ENCODE results near the gene TRIML1. TPM values are rescaled to one million over a fixed set of nuclear protein-coding genes. Genes with fewer than 3 reads are reported as not detected.

The TRIML1 gene
- total RNA-seq, 2 experiments from 2014 or later, result not detected

DNA sequence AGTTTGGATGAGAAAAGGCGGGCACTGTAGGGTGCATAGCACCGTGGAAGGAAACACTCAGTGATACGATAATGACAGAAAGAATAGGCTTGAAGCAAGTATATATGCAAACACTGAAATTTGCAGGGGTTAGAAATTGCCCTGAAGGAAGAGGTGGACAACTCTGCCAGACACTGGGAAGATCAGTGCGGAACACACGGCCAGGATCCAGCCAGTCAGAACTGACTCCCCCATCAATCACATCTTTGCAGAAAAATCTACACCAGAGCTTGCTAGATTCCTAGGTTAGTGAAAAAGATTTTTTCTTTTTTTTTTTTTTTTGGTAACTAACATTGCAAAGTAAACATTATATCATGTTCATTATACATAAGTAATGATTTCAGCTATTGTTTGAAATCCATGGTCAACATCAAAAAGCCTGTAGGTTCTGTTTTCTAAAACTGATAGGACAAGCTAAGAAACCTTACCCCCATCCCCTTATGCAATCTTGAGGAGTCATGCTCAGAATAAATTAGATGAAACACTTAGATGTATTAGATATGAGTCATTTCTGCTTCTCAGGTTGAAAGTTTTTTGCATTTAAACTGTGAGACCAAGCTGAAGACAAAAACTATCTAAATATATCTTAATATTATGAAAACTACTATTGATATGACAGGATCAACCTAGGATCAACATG is 38.9 kb downstream of the TRIML1 start:
- no peak overlapping the region for H3K27ac Mint-ChIP-seq
- H3K4me1 Mint-ChIP-seq, result no peaks in the 10 kb centered on the region
- DNase-seq, result no peak
- no peak overlapping the region for H3K4me3 Mint-ChIP-seq
- H3K9me3 Mint-ChIP-seq, result peaks cover 7% of the 10 kb centered on the region
- H3K36me3 Mint-ChIP-seq, result no peaks in the 10 kb centered on the region
- H3K27me3 Mint-ChIP-seq, result no peaks in the 10 kb centered on the region

DNA sequence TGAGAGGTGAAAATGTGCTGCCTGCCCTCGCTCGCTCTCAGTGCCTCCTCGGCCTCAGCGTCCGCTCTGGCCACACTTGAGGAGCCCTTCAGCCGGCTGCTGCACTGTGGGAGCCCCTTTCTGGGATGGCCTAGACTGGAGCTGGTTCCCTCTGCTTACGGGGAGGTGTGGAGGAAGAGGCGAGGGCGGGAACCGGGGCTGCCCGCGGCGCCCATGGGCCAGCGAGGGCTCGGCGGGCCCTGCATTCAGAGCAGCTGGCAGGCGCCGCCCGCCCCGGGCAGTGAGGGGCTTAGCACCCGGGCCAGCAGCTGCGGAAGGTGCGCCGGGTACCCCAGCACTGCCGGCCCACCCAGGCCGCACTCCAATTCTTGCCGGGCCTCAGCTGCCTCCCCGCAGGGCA is 39.6 kb downstream of the TRIML1 start:
- Mint-ChIP-seq H3K27me3 (no peaks in the 10 kb centered on the region), H3K9me3 (peaks cover 7% of the 10 kb centered on the region), H3K4me1 (no peaks in the 10 kb centered on the region), H3K36me3 (no peaks in the 10 kb centered on the region), H3K4me3 (no peak overlapping the region), H3K27ac (no peak overlapping the region)
- no peak for DNase-seq

DNA sequence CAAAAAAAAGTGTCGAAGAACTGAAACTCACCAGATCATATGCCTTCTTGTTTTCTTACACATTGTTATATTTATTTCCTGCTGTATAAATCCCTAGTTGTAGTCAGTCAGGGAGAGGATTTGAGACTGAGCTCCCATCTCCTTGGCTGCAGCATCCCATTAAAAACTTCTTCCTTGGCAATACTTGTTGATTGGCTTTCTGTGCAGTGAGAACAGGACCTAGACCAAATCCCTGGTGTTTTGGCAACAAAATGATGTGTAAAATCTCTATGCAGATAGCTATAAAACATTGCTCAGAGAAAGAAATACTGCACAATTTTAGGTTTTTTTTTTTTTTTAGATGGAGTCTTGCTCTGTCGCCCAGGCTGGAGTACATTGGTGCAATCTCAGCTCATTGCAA is 47.9 kb downstream of the TRIML1 start:
- H3K9me3 Mint-ChIP-seq, result peaks cover 4% of the 10 kb centered on the region
- H3K27me3 Mint-ChIP-seq, result no peaks in the 10 kb centered on the region
- H3K4me3 Mint-ChIP-seq, result no peak overlapping the region
- H3K36me3 Mint-ChIP-seq, result no peaks in the 10 kb centered on the region
- DNase-seq, result no peak
- no peaks in the 10 kb centered on the region for H3K4me1 Mint-ChIP-seq
- H3K27ac Mint-ChIP-seq, result no peak overlapping the region

DNA sequence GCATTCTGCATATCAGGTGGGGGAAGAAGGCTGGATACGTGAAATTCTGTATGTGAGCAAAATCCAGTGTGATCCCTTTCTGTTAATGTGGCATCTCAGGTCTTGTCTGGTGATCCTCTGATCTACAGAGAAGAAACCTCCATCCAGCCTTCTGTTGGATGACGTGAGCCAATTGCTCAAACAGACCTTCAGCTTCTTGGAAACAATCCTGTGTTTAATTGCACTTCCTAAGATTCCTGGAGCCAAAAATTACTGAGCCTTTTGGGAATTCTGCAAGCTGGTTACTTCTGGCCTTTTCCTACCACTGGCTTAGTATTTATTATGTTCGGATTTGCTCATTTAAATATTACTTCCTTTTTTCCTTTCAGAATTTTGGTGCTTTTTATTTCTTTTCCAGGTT is 51.2 kb downstream of the TRIML1 start:
- Mint-ChIP-seq H3K27ac (no peak overlapping the region), H3K4me3 (no peak overlapping the region), H3K36me3 (no peaks in the 10 kb centered on the region), H3K27me3 (no peaks in the 10 kb centered on the region), H3K4me1 (no peaks in the 10 kb centered on the region), H3K9me3 (no peaks in the 10 kb centered on the region)
- no peak for DNase-seq

GRCh38 chr4:188194421-188194820 is 55.2 kb downstream of the TRIML1 start:
- H3K36me3 Mint-ChIP-seq, result no peaks in the 10 kb centered on the region
- no peaks in the 10 kb centered on the region for H3K27me3 Mint-ChIP-seq
- H3K4me1 Mint-ChIP-seq, result no peaks in the 10 kb centered on the region
- H3K4me3 Mint-ChIP-seq, result no peak overlapping the region
- no peaks in the 10 kb centered on the region for H3K9me3 Mint-ChIP-seq
- H3K27ac Mint-ChIP-seq, result no peak overlapping the region
- DNase-seq, result no peak

GRCh38 chr4:188195389-188195985 is 56.2 kb downstream of the TRIML1 start:
- Mint-ChIP-seq H3K4me1 (no peaks in the 10 kb centered on the region), H3K4me3 (no peak overlapping the region), H3K9me3 (no peaks in the 10 kb centered on the region), H3K27ac (no peak overlapping the region), H3K27me3 (no peaks in the 10 kb centered on the region), H3K36me3 (no peaks in the 10 kb centered on the region)
- DNase-seq, result no peak

- Mint-ChIP-seq H3K4me1 (no peaks in the 10 kb centered on the region), H3K27me3 (no peaks in the 10 kb centered on the region), H3K36me3 (no peaks in the 10 kb centered on the region), H3K27ac (no peak overlapping the region), H3K9me3 (peaks cover 3% of the 10 kb centered on the region), H3K4me3 (no peak overlapping the region)
- DNase-seq, result no peak
Measured at GRCh38 chr4:188196134-188196735, 57.0 kb downstream of the TRIML1 start.

Other genes starting within 250 kb of the TRIML1 start
- gene ZFP42, start 143.7 kb upstream of the TRIML1 start, total RNA-seq, result not detected
- not detected for gene TRIML2, start 29.8 kb upstream of the TRIML1 start, total RNA-seq

Measured in activated naive CD8-positive, alpha-beta T cell treated with anti-CD3 and anti-CD28 coated beads for 36 hours (primary cell).